HTERT RPE-1 (cell line): ENCODE data around the gene PCDHGA1.

Source experiments
- in situ Hi-C: fragments of 300-500 bp; cut with MboI; formaldehyde crosslinking; loops from 4 replicates; pipeline ENCODE4 v1.14.3; 2020; ENCODE audit warnings: low sequenced_read_pairs

PCDHGA1 gene

GRCh38 chr5:141512390-141512910 is 182.1 kb downstream of the PCDHGA1 start:
- in situ Hi-C loops, result no loop called here

- in situ Hi-C loops, result no loop called here
These were observed 182.8 kb downstream of the PCDHGA1 start for GRCh38 chr5:141512911-141513626.

GRCh38 chr5:141513627-141514329 is 183.5 kb downstream of the PCDHGA1 start:
- in situ Hi-C loops, result no loop called here

GRCh38 chr5:141514330-141515133 is 184.2 kb downstream of the PCDHGA1 start:
- in situ Hi-C loops, result no loop called here

GRCh38 chr5:141515141-141515540 is 184.8 kb downstream of the PCDHGA1 start:
- in situ Hi-C loops, result no loop called here

GRCh38 chr5:141515946-141516671 is 185.8 kb downstream of the PCDHGA1 start:
- in situ Hi-C loops, result no loop called here

GRCh38 chr5:141516672-141517025 is 186.3 kb downstream of the PCDHGA1 start:
- in situ Hi-C loops, result no loop called here

GRCh38 chr5:141517312-141517711 is 187.0 kb downstream of the PCDHGA1 start:
- in situ Hi-C loops, result no loop called here

- in situ Hi-C loops, result no loop called here
These were observed 187.7 kb downstream of the PCDHGA1 start for GRCh38 chr5:141517880-141518617.

- in situ Hi-C loops, result no loop called here
These were observed 188.3 kb downstream of the PCDHGA1 start for GRCh38 chr5:141518618-141519015.

- in situ Hi-C loops, result no loop called here
These were observed 189.6 kb downstream of the PCDHGA1 start for GRCh38 chr5:141519605-141520565.

GRCh38 chr5:141521244-141521781 is 191.0 kb downstream of the PCDHGA1 start:
- in situ Hi-C loops, result no loop called here

- in situ Hi-C loops, result no loop called here
These were observed 192.0 kb downstream of the PCDHGA1 start for GRCh38 chr5:141522301-141522700.

GRCh38 chr5:141523991-141524390 is 193.7 kb downstream of the PCDHGA1 start:
- in situ Hi-C loops, result no loop called here

- in situ Hi-C loops, result no loop called here
These were observed 194.6 kb downstream of the PCDHGA1 start for GRCh38 chr5:141524604-141525597.

- in situ Hi-C loops, result no loop called here
These were observed 195.3 kb downstream of the PCDHGA1 start for GRCh38 chr5:141525653-141526052.

GRCh38 chr5:141527426-141527825 is 197.1 kb downstream of the PCDHGA1 start:
- in situ Hi-C loops, result no loop called here
